ENCODE results near the gene HDAC4. TPM values are rescaled to one million over a fixed set of nuclear protein-coding genes. Genes with fewer than 3 reads are reported as not detected.

Gene HDAC4
- total and polyA plus RNA-seq, 10 of the 15 experiments (the other 5 are each of a cell fraction or from before 2014, with no cell fraction given) = 0.22 to 15.7 (median 4.8) TPM

DNA sequence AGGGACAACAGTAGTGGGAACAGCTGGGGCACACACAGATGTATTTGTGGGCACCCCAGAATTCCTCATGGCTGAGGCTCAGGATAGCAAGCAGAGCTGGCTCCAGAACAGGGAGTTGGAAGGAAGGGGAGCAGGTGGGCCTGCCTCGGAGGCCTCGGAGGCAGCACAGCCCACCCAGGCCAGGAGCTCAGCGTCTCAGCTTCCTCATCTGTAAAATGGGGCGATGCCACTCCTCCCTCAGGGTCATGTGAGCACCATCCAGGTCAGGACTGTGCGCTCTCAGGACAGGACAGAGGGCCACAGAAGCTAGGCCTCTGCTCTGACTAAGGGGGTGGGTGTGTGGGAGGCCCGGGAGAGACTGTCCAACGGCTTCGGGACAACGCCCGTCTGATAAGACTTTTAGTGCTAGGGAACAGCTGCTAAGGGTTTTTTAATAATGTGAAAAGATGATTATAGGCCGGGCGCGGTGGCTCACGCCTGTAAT is 106.2 kb downstream of the HDAC4 start:
- Histone ChIP-seq H3K36me3 (ENCODE audit: control insufficient read depth in 2 of 2, insufficient read depth in 2 of 2, low read length in 1 of 2) (no peaks in the 10 kb centered on the region), H3K9ac (ENCODE audit: control insufficient read depth, insufficient read depth, low read length) (no peak overlapping the region), H3K4me2 (ENCODE audit: control insufficient read depth, insufficient read depth) (0 out of 2 replicates have a peak overlapping the region, but pooled peaks have one; percentile 38), H3K27me3 (replicated peaks in 1 of 2; ENCODE audit: control insufficient read depth in 2 of 2, insufficient read depth in 2 of 2, low read length in 1 of 2) (no peaks in the 10 kb centered on the region), H2AFZ (ENCODE audit: control insufficient read depth, low read depth, low read length) (no peak overlapping the region), H3K4me1 (ENCODE audit: control insufficient read depth, insufficient read depth, low read length) (peaks cover 13% of the 10 kb centered on the region), H3K27ac (ENCODE audit: control insufficient read depth, insufficient read depth) (no peak overlapping the region), H4K20me1 (ENCODE audit: control insufficient read depth, insufficient read depth) (peaks cover 7% of the 10 kb centered on the region), H3K79me2 (ENCODE audit: control insufficient read depth, insufficient read depth, low read length) (no peaks in the 10 kb centered on the region), H3K9me3 (replicated peaks; ENCODE audit: control insufficient read depth, insufficient read depth, low read length) (no peaks in the 10 kb centered on the region), H3K4me3 (no peak overlapping the region)
- ChIA-PET RAD21 (ENCODE audit: unreplicated experiment) (interaction anchor here (0.9 to 2.4 kb wide), 4 partner anchors 9 to 35 kb away, joined by 3 to 11 read pairs (median 4); no protein-coding TSS in a partner anchor), POLR2A (interaction anchor here (0.7 to 1.5 kb wide), 3 partner anchors 10 to 87 kb away, joined by 3 read pairs; no protein-coding TSS in a partner anchor), CTCF (interaction anchor here (0.9 to 2.5 kb wide), 4 partner anchors 9 to 151 kb away, joined by 3 to 10 read pairs (median 6); no protein-coding TSS in a partner anchor), SMC1A (ENCODE audit: uncharacterized antibody, unreplicated experiment) (interaction anchor here (0.6 to 2.9 kb wide), 9 partner anchors 9 to 316 kb away, joined by 3 to 12 read pairs (median 5); no protein-coding TSS in a partner anchor)
- no peak for DNase-seq (ENCODE audit: low read depth, low spot score)
- TF ChIP-seq FOS (IDR thresholded peaks at IDR 0.05; ENCODE audit: borderline replicate concordance, extremely low read depth, insufficient read length) (no peak), POLR2AphosphoS2 (IDR thresholded peaks at IDR 0.05; ENCODE audit: low read depth, low read length) (no peak), YY1 (IDR thresholded peaks at IDR 0.05; ENCODE audit: low read depth, low read length) (no peak), NR2C1 (IDR thresholded peaks at IDR 0.05) (no peak), KDM1A (IDR thresholded peaks at IDR 0.05; ENCODE audit: borderline replicate concordance) (no peak), NR2F1 (conservative IDR thresholded peaks at IDR 0.05) (no peak), ZNF24 (IDR thresholded peaks at IDR 0.05) (no peak), BMI1 (IDR thresholded peaks at IDR 0.05; ENCODE audit: borderline replicate concordance) (no peak), PAX8 (IDR thresholded peaks at IDR 0.05) (no peak), POLR2A (IDR thresholded peaks at IDR 0.05; ENCODE audit: low read depth, low read length) (no peak), PML (IDR thresholded peaks at IDR 0.05; ENCODE audit: low read length) (no peak), SMAD1 (IDR thresholded peaks at IDR 0.05; ENCODE audit: low read depth, partially characterized antibody) (no peak), EED (IDR thresholded peaks at IDR 0.05; ENCODE audit: low read depth) (no peak), SIN3A (IDR thresholded peaks at IDR 0.05; ENCODE audit: low read depth, low read length) (no peak), SMARCA5 (IDR thresholded peaks at IDR 0.05) (no peak), FOXK2 (IDR thresholded peaks at IDR 0.05) (no peak)
- TF ChIP-seq, protein P1, sequence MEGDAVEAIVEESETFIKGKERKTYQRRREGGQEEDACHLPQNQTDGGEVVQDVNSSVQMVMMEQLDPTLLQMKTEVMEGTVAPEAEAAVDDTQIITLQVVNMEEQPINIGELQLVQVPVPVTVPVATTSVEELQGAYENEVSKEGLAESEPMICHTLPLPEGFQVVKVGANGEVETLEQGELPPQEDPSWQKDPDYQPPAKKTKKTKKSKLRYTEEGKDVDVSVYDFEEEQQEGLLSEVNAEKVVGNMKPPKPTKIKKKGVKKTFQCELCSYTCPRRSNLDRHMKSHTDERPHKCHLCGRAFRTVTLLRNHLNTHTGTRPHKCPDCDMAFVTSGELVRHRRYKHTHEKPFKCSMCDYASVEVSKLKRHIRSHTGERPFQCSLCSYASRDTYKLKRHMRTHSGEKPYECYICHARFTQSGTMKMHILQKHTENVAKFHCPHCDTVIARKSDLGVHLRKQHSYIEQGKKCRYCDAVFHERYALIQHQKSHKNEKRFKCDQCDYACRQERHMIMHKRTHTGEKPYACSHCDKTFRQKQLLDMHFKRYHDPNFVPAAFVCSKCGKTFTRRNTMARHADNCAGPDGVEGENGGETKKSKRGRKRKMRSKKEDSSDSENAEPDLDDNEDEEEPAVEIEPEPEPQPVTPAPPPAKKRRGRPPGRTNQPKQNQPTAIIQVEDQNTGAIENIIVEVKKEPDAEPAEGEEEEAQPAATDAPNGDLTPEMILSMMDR (IDR thresholded peaks at IDR 0.05 in 2 of 3, conservative IDR thresholded peaks at IDR 0.05 in 1 of 3; ENCODE audit: control insufficient read depth in 2 of 3, extremely low read depth in 1 of 3, insufficient read depth in 1 of 3, low read depth in 3 of 3, low read length in 3 of 3) = no peak
- TF ChIP-seq, protein P2, sequence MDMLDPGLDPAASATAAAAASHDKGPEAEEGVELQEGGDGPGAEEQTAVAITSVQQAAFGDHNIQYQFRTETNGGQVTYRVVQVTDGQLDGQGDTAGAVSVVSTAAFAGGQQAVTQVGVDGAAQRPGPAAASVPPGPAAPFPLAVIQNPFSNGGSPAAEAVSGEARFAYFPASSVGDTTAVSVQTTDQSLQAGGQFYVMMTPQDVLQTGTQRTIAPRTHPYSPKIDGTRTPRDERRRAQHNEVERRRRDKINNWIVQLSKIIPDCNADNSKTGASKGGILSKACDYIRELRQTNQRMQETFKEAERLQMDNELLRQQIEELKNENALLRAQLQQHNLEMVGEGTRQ (IDR thresholded peaks at IDR 0.05; ENCODE audit: borderline replicate concordance, low read depth, low read length) = no peak
- TF ChIP-seq, protein P3, sequence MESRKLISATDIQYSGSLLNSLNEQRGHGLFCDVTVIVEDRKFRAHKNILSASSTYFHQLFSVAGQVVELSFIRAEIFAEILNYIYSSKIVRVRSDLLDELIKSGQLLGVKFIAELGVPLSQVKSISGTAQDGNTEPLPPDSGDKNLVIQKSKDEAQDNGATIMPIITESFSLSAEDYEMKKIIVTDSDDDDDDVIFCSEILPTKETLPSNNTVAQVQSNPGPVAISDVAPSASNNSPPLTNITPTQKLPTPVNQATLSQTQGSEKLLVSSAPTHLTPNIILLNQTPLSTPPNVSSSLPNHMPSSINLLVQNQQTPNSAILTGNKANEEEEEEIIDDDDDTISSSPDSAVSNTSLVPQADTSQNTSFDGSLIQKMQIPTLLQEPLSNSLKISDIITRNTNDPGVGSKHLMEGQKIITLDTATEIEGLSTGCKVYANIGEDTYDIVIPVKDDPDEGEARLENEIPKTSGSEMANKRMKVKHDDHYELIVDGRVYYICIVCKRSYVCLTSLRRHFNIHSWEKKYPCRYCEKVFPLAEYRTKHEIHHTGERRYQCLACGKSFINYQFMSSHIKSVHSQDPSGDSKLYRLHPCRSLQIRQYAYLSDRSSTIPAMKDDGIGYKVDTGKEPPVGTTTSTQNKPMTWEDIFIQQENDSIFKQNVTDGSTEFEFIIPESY (IDR thresholded peaks at IDR 0.05) = no peak
- BruUV-seq (replicated peaks) = no TSS peak
- 95% methylated on average over 14 of the region's 14 CpGs for WGBS (ENCODE audit: insufficient coverage, insufficient replicate concordance, low lambda C conversion rate, missing lambda C conversion rate)
- no peak for FAIRE-seq
- in situ Hi-C loops (cut with MboI) (no loop called here), intact Hi-C loops (cut with micrococcal nuclease; ENCODE audit: unreplicated experiment) (no loop called here)
- ATAC-seq = no peak

Data from GM12878 (cell line).